Neural crest cell (in vitro differentiated cells): ENCODE data around the gene HK3. TPM values are rescaled to one million over a fixed set of nuclear protein-coding genes. Genes with fewer than 3 reads are reported as not detected.

Source experiments
- DNase-seq: peaks from one replicate; pipeline ENCODE4 v3.0.0; 2021; ENCODE audit warnings: low read depth, mixed read lengths, low spot score
- H3K27ac Mint-ChIP-seq: one replicate; pipeline ENCODE4 v1.8.0; 2021; ENCODE audit warnings: mild to moderate bottlenecking, mixed read lengths; ENCODE audit not compliant: unreplicated experiment
- H3K27me3 Mint-ChIP-seq: 2 replicates; pipeline ENCODE4 v1.8.0; 2021; ENCODE audit warnings: low read depth, mild to moderate bottlenecking, mixed read lengths
- H3K36me3 Mint-ChIP-seq: 2 replicates; pipeline ENCODE4 v1.8.0; 2021; ENCODE audit warnings: low read depth, mild to moderate bottlenecking, mixed read lengths
- H3K4me1 Mint-ChIP-seq: 2 replicates; pipeline ENCODE4 v1.8.0; 2021; ENCODE audit warnings: mixed read lengths
- H3K4me3 Mint-ChIP-seq: one replicate; pipeline ENCODE4 v1.8.0; 2021; ENCODE audit warnings: mild to moderate bottlenecking, mixed read lengths
- H3K9me3 Mint-ChIP-seq: 2 replicates; pipeline ENCODE4 v1.8.0; 2021; ENCODE audit warnings: mixed read lengths
- CTCF ChIP-seq: fragments of 200-600 bp; sonication (generic); conservative IDR thresholded peaks from 2 replicates; pipeline ENCODE4 v1.5.0; 2021; ENCODE audit warnings: antibody characterized with exemption, mild to moderate bottlenecking
- total RNA-seq: library from RNA; stranded (reverse); gene quantifications from 2 replicates; pipeline ENCODE4 v1.2.1, GENCODE V29; 2021

The HK3 gene
- total RNA-seq, 1 donor from 2014 or later, result not detected

- Mint-ChIP-seq H3K27ac (no peak overlapping the region), H3K4me1 (peaks cover 19% of the 10 kb centered on the region), H3K36me3 (no peaks in the 10 kb centered on the region), H3K9me3 (no peaks in the 10 kb centered on the region), H3K27me3 (peaks cover 13% of the 10 kb centered on the region), H3K4me3 (no peak overlapping the region)
- TF ChIP-seq CTCF, result no peak
- DNase-seq, result no peak
These were observed 11.8 kb downstream of the HK3 start for GRCh38 chr5:176887252-176887849.

GRCh38 chr5:176886336-176887251, 12.6 kb downstream of the HK3 start:
- H3K36me3 Mint-ChIP-seq, result no peaks in the 10 kb centered on the region
- TF ChIP-seq CTCF, result no peak
- no peak overlapping the region for H3K27ac Mint-ChIP-seq
- no peak overlapping the region for H3K4me3 Mint-ChIP-seq
- no peaks in the 10 kb centered on the region for H3K9me3 Mint-ChIP-seq
- peaks cover 16% of the 10 kb centered on the region for H3K27me3 Mint-ChIP-seq
- DNase-seq, result no peak
- H3K4me1 Mint-ChIP-seq, result peaks cover 19% of the 10 kb centered on the region

DNA sequence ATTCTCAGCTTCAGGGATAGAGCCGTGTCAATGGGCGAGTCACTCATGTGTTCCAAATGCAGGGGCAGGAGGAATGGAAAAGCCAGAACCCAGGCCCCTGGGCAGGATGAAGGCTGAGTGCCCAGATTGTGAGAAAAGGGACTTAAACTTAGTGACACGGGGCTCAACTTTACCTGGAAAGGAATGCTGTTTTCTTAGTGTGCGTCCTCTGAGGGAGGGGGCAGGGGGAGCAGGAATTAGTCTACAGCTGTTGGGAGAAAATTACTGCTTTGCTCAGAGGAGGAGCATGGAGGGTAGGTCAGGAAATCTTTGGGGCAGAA, 14.6 kb downstream of the HK3 start:
- Mint-ChIP-seq H3K27me3 (peaks cover 16% of the 10 kb centered on the region), H3K4me1 (peaks cover 19% of the 10 kb centered on the region), H3K36me3 (no peaks in the 10 kb centered on the region), H3K9me3 (no peaks in the 10 kb centered on the region), H3K27ac (no peak overlapping the region), H3K4me3 (no peak overlapping the region)
- DNase-seq, result no peak
- no peak for TF ChIP-seq CTCF

DNA sequence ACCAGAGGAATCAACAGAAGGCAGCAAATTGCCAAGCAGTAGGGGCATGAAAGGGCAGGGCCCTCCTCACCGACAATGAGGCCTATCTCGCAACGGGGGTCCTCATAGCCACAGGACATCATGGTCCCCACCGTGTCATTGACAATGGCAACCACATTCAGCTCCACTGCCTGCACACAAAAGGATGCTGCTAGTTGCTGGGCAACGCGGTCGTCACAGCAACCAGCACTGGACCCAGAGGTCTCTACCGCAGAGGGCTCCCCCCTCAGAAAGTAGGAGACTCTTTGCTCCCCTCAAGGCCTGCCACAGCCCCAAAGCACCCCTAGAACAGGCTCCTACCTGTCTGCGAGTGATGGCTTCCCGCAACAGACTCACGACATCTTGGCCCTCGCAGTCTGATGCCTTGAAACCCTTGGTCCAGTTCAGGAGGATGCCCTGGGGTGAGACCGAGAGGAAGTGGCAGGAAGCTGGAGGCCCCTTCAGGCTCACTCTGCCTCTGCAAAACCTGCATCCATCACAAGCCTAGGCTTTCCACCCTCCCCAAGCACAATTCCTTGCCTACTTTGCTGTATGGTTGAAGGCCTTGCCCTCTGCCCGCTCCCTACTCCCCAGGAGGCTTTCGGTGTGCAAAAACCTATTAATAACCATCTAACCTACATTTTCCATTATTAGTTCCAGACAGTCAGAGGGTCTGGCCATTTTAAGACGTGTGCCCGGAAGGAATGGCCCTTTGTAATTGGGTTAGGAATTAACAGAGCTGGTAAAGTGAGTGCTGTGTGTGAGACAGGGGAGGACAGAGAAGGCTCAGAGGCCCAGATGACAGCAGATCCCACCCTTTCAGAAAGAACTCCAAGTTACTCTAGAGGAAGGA, 15.2 kb downstream of the HK3 start:
- H3K4me3 Mint-ChIP-seq, result no peak overlapping the region
- H3K27ac Mint-ChIP-seq, result peak overlapping the region; percentile 24
- DNase-seq, result no peak
- peaks cover 19% of the 10 kb centered on the region for H3K4me1 Mint-ChIP-seq
- H3K9me3 Mint-ChIP-seq, result no peaks in the 10 kb centered on the region
- H3K36me3 Mint-ChIP-seq, result no peaks in the 10 kb centered on the region
- no peak for TF ChIP-seq CTCF
- peaks cover 16% of the 10 kb centered on the region for H3K27me3 Mint-ChIP-seq

- Mint-ChIP-seq H3K36me3 (no peaks in the 10 kb centered on the region), H3K27ac (no peak overlapping the region), H3K9me3 (no peaks in the 10 kb centered on the region), H3K27me3 (peaks cover 16% of the 10 kb centered on the region), H3K4me1 (peaks cover 19% of the 10 kb centered on the region), H3K4me3 (no peak overlapping the region)
- TF ChIP-seq CTCF, result no peak
- DNase-seq, result no peak
These were observed 16.6 kb downstream of the HK3 start for GRCh38 chr5:176882567-176882903.
